Uterus (tissue), 4 donors: Measurements from ENCODE around the gene UBASH3A. TPM values are rescaled to one million over a fixed set of nuclear protein-coding genes. Genes with fewer than 3 reads are reported as not detected.

Experiments used
- DNase-seq, 2 donors: peaks; one replicate each; pipeline ENCODE4 v3.0.0-alpha.2; 2019 to 2020
- H3K27ac ChIP-seq, 2 donors: fragments of 200-600 bp; sonication (generic); 1 replicate in 1 of 2; 2 replicates in 1 of 2; pipeline ENCODE4 v1.5.1; 2016 to 2018
- H3K27me3 ChIP-seq, 2 donors: fragments of 200-600 bp; sonication (generic); one replicate each; pipeline ENCODE4 v1.5.1; 2018 to 2019; ENCODE audit warnings: control low read depth in 1 of 2
- H3K36me3 ChIP-seq, 2 donors: fragments of 200-600 bp; sonication (generic); one replicate each; pipeline ENCODE4 v1.5.1; 2019; ENCODE audit warnings: control low read depth in 1 of 2
- H3K4me1 ChIP-seq, 2 donors: fragments of 200-600 bp; sonication (generic); one replicate each; pipeline ENCODE4 v1.5.1; 2018 to 2019; ENCODE audit warnings: control low read depth in 1 of 2
- H3K4me3 ChIP-seq, 2 donors: fragments of 200-600 bp; sonication (generic); 1 replicate in 1 of 2; 2 replicates in 1 of 2; pipeline ENCODE4 v1.5.1; 2018 to 2019; ENCODE audit warnings: mild to moderate bottlenecking in 1 of 2
- H3K9me3 ChIP-seq, 2 donors: fragments of 200-600 bp; sonication (generic); one replicate each; pipeline ENCODE4 v1.5.1; 2019; ENCODE audit warnings: control low read depth in 1 of 2
- CTCF ChIP-seq, 4 experiments: fragments of 200-600 bp in 2 of 4; fragments of 450-650 bp in 2 of 4; sonication (generic) in 2 of 4; IDR thresholded peaks; one replicate each; pipeline ENCODE4 v1.5.1; 2016 to 2019; ENCODE audit warnings: antibody characterized with exemption in 4 of 4, mild to moderate bottlenecking in 2 of 4, moderate library complexity in 1 of 4
- POLR2A ChIP-seq, 2 donors: fragments of 450-650 bp; IDR thresholded peaks; one replicate each; pipeline ENCODE4 v1.6.1; 2016; ENCODE audit warnings: antibody characterized with exemption in 2 of 2, mild to moderate bottlenecking in 1 of 2, moderate library complexity in 1 of 2
- intact Hi-C: fragments of 100-400 bp; cut with DNase I; formaldehyde crosslinking; loops from one replicate; pipeline ENCODE4 v1.15.1; 2023; ENCODE audit warnings: low total_unique reads
- total RNA-seq, 4 donors: library from RNA; depleted of rRNA in 3 of 4; stranded (reverse); fragments of >200 nt in 3 of 4; gene quantifications; one replicate each; pipeline versions ENCODE4 v1.1.0 to v1.2.4, GENCODE V29; 2014 to 2023
- donor health status: DM: yes; HTN: yes; CAD: no.

Gene UBASH3A
- total RNA-seq, 4 donors from 2014 or later, result 0.79 to 1.0 TPM; not detected in 2

- no peak for DNase-seq
Measured at GRCh38 chr21:42439284-42440186, 35.8 kb downstream of the UBASH3A start.

GRCh38 chr21:42440187-42440792 is 36.6 kb downstream of the UBASH3A start:
- intact Hi-C loops, result no loop called here
- no peaks in the 10 kb centered on the region for H3K27me3 ChIP-seq
- DNase-seq, result no peak
- no peaks in the 10 kb centered on the region for H3K9me3 ChIP-seq
- H3K27ac ChIP-seq, result no peak overlapping the region
- no peak overlapping the region for H3K4me3 ChIP-seq
- no peaks in the 10 kb centered on the region for H3K4me1 ChIP-seq
- H3K36me3 ChIP-seq, result no peaks in the 10 kb centered on the region
- TF ChIP-seq POLR2A (IDR thresholded peaks at IDR 0.05) (no peak), CTCF (IDR thresholded peaks at IDR 0.05) (no peak)

More at GRCh38 chr21:42439284-42440186, 35.8 kb downstream of the UBASH3A start:
- no peaks in the 10 kb centered on the region for H3K9me3 ChIP-seq
- intact Hi-C loops, result no loop called here
- TF ChIP-seq POLR2A (IDR thresholded peaks at IDR 0.05) (no peak), CTCF (IDR thresholded peaks at IDR 0.05) (no peak)
- H3K27ac ChIP-seq, result no peak overlapping the region
- no peak overlapping the region for H3K4me3 ChIP-seq
- no peaks in the 10 kb centered on the region for H3K36me3 ChIP-seq
- H3K27me3 ChIP-seq, result no peaks in the 10 kb centered on the region
- H3K4me1 ChIP-seq, result no peaks in the 10 kb centered on the region

- H3K4me1 ChIP-seq, result no peaks in the 10 kb centered on the region
- no peaks in the 10 kb centered on the region for H3K27me3 ChIP-seq
- no peaks in the 10 kb centered on the region for H3K9me3 ChIP-seq
- intact Hi-C loops, result no loop called here
- no peak for TF ChIP-seq CTCF (IDR thresholded peaks at IDR 0.05)
- no peak for TF ChIP-seq POLR2A (IDR thresholded peaks at IDR 0.05)
- H3K4me3 ChIP-seq, result no peak overlapping the region
- no peak overlapping the region for H3K27ac ChIP-seq
- DNase-seq, result no peak
- no peaks in the 10 kb centered on the region for H3K36me3 ChIP-seq
Measured at GRCh38 chr21:42441963-42442362, 38.3 kb downstream of the UBASH3A start.

- Histone ChIP-seq H3K4me3 (no peak overlapping the region), H3K27ac (no peak overlapping the region), H3K4me1 (no peaks in the 10 kb centered on the region), H3K27me3 (no peaks in the 10 kb centered on the region), H3K9me3 (no peaks in the 10 kb centered on the region), H3K36me3 (no peaks in the 10 kb centered on the region)
- intact Hi-C loops, result no loop called here
- TF ChIP-seq POLR2A (IDR thresholded peaks at IDR 0.05) (no peak), CTCF (IDR thresholded peaks at IDR 0.05) (no peak)
- no peak for DNase-seq
Measured at GRCh38 chr21:42443181-42443785, 39.6 kb downstream of the UBASH3A start.
